Measurements from ENCODE around the gene MPZL3. TPM values are rescaled to one million over a fixed set of nuclear protein-coding genes. Genes with fewer than 3 reads are reported as not detected.

The MPZL3 gene
- total and polyA plus RNA-seq, 8 donors, result 5.2 to 16.3 (median 7.6) TPM

DNA sequence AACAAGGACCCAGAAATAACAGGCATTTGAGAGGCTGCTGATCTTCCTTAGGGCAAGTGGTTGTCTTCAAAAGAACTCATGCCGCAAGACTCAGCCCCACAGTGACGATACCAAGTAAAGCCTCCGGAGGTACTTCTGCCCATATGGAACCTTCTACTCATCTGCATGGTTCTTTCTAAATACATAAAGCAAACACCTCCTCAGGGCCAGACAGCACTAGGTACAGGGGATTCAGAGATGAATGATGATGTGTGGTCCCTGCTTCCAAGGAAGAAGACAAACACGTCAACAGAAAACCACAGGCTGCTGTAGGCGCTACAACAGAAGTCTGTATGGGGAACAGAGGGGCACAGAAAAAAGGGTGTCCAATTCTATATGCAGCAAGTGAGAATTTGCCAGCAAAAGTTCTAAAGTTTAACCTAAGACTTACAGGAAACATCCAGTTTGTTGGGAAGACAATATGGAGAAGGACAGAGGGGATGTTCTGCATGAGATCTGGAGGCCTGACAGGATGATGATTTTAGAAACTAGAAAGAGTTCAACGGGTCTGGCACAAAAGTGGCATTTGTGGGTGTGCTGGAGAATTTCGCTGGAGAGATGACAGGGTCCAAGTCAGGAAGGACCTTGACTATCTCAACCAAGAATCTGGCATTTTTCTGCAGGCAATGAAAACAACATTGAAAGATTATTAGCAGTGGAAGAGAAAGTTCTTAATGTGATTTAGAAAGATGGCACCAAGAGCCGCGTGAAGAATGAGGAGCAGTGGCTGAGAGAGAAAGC lies 51.1 kb downstream of the MPZL3 start:
- DNase-seq (no peak), ATAC-seq (no peak)
- TF ChIP-seq, protein P1, sequence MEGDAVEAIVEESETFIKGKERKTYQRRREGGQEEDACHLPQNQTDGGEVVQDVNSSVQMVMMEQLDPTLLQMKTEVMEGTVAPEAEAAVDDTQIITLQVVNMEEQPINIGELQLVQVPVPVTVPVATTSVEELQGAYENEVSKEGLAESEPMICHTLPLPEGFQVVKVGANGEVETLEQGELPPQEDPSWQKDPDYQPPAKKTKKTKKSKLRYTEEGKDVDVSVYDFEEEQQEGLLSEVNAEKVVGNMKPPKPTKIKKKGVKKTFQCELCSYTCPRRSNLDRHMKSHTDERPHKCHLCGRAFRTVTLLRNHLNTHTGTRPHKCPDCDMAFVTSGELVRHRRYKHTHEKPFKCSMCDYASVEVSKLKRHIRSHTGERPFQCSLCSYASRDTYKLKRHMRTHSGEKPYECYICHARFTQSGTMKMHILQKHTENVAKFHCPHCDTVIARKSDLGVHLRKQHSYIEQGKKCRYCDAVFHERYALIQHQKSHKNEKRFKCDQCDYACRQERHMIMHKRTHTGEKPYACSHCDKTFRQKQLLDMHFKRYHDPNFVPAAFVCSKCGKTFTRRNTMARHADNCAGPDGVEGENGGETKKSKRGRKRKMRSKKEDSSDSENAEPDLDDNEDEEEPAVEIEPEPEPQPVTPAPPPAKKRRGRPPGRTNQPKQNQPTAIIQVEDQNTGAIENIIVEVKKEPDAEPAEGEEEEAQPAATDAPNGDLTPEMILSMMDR (IDR thresholded peaks at IDR 0.05), result no peak
- Histone ChIP-seq H3K4me3 (no peak overlapping the region), H3K9me3 (no peaks in the 10 kb centered on the region), H3K27ac (no peak overlapping the region), H3K27me3 (no peaks in the 10 kb centered on the region), H3K36me3 (peaks cover 0 to 39% of the 10 kb centered on the region in 2 donors), H3K4me1 (peaks cover 0 to 26% of the 10 kb centered on the region in 2 donors)
- intact Hi-C loops (cut with DNase I), result loop anchor here in 1 of 2 donors (10.0 kb wide), 1 partner anchor 154 kb away; the partner anchor contains the start of gene UBE4A

DNA sequence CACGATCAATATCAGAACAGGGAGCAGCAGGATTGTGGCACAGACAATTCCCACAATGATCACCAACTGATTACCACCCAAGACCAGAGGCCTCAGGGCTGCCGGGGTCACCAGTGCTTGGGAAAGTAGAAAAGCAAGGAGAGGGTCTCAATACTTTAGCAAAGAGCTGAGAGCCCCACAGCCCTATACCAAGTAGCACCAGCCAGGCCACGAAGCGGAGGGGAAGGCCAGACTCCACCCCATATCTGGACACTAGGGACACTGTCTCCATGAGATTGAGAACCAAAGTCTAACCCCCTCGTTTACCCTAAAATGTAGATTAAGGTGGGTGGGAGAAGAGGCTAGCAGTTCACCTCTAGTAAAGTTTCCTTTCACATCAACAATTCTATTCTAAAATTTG lies 51.7 kb downstream of the MPZL3 start:
- peaks cover 0 to 20% of the 10 kb centered on the region in 2 donors for H3K4me1 ChIP-seq
- H3K36me3 ChIP-seq, result peaks cover 0 to 40% of the 10 kb centered on the region in 2 donors
- intact Hi-C loops (cut with DNase I), result loop anchor here in 1 of 2 donors (10.0 kb wide), 1 partner anchor 154 kb away; the partner anchor contains the start of gene UBE4A

DNA sequence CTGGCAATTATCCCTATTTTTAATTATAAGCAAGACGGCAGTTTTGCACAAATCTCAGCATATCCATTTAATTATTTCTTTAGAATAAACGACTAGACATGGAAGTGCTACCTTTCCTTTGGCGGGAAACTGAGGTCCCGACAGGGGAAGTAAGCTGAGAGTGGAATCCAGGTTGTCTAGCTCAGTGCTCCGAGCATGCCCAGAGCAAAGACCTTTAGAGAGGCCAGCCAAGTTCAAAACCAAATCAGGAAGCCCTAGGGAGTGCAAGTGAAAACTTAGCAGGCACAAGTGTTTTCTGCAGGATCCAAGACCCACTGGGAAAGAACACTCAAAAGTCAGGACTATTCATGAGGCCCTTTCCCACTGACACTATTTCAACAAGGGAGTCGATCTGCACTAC lies 53.0 kb downstream of the MPZL3 start:
- H3K9me3 ChIP-seq, result no peaks in the 10 kb centered on the region
- ATAC-seq (no peak), DNase-seq (no peak)
- H3K4me1 ChIP-seq, result peaks cover 0 to 22% of the 10 kb centered on the region in 2 donors
- no peaks in the 10 kb centered on the region for H3K27me3 ChIP-seq
- no peak overlapping the region for H3K4me3 ChIP-seq
- TF ChIP-seq, protein P1 (IDR thresholded peaks at IDR 0.05), result no peak
- H3K36me3 ChIP-seq, result peaks cover 0 to 54% of the 10 kb centered on the region in 2 donors
- no peak overlapping the region for H3K27ac ChIP-seq
- intact Hi-C loops (cut with DNase I), result loop anchor here in 1 of 2 donors (5.0 kb wide), 1 partner anchor 93 kb away; no protein-coding TSS in a partner anchor

More for the DNA sequence above, 51.7 kb downstream of the MPZL3 start:
- Histone ChIP-seq H3K27me3 (no peaks in the 10 kb centered on the region), H3K9me3 (no peaks in the 10 kb centered on the region), H3K27ac (no peak overlapping the region), H3K4me3 (no peak overlapping the region)
- TF ChIP-seq, protein P1 (IDR thresholded peaks at IDR 0.05), result no peak
- no peak for DNase-seq
- ATAC-seq, result no peak

DNA sequence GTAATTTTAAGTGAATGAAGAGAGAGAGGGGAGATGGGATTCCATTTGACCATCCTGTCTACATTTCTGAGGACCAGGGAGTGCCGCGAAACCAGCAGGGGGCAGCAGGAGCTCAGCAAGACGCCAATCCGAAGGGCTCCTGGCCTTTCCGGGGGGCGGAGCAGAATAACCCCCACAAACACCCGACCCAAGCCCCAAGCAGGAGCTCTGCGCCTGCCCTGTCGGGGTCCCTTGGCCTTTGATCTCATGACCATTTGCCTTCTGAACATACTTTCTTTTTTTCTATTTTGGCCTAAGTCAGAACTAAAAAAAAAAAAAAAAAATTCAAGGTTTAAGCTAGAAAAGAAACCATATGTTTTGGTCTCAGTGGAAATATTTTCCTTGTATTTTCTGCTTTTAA lies 53.8 kb downstream of the MPZL3 start:
- TF ChIP-seq, protein P1 (IDR thresholded peaks at IDR 0.05), result peak; percentile 81 to 84
- no peaks in the 10 kb centered on the region for H3K9me3 ChIP-seq
- intact Hi-C loops (cut with DNase I), result loop anchor here in 1 of 2 donors (5.0 kb wide), 1 partner anchor 94 kb away; no protein-coding TSS in a partner anchor
- H3K27ac ChIP-seq, result peak overlapping the region in 1 of 2 donors; percentile 8
- ATAC-seq (peak; percentile 76), DNase-seq (peak; percentile 64 to 92 (median 79))
- peaks cover 0 to 22% of the 10 kb centered on the region in 2 donors for H3K4me1 ChIP-seq
- no peak overlapping the region for H3K4me3 ChIP-seq
- no peaks in the 10 kb centered on the region for H3K27me3 ChIP-seq
- peaks cover 0 to 58% of the 10 kb centered on the region in 2 donors for H3K36me3 ChIP-seq
